RWPE1 (cell line): Measurements from ENCODE around the gene ATG7.

Experiments used
- CTCF ChIA-PET: fragments of 350-600 bp; sonication (Branson Sonifier 250); formaldehyde crosslinking; extraction: SDS; loops from one replicate; lab custom pipeline; 2021; lab: Yijun Ruan, JAX
- POLR2A ChIA-PET: fragments of 400-600 bp; formaldehyde crosslinking; extraction: SDS; loops from one replicate; lab custom pipeline; 2020; ENCODE audit warnings: antibody characterized with exemption; ENCODE audit not compliant: low non-redundant PET; lab: Yijun Ruan, JAX
- DNase-seq: peaks from one replicate; pipeline ENCODE4 v3.0.0; 2012; ENCODE audit warnings: low spot score
- H3K27ac ChIP-seq: fragments of 450-650 bp; 2 replicates; pipeline ENCODE4 v1.5.1; 2017
- CTCF ChIP-seq: fragments of 450-650 bp; conservative IDR thresholded peaks from 2 replicates; pipeline ENCODE4 v1.5.1; 2017; ENCODE audit warnings: low read depth, mild to moderate bottlenecking

ATG7 gene

GRCh38 chr3:11447584-11448200 is 175.5 kb downstream of the ATG7 start:
- ChIA-PET POLR2A (no interaction called here), CTCF (no interaction called here)
- DNase-seq: no peak
- no peak overlapping the region for H3K27ac ChIP-seq
- TF ChIP-seq CTCF: no peak

GRCh38 chr3:11450015-11450414 is 177.8 kb downstream of the ATG7 start:
- no peak for TF ChIP-seq CTCF
- no peak for DNase-seq
- H3K27ac ChIP-seq: no peak overlapping the region
- CTCF ChIA-PET: no interaction called here
- POLR2A ChIA-PET: no interaction called here

GRCh38 chr3:11452312-11452711 is 180.1 kb downstream of the ATG7 start:
- H3K27ac ChIP-seq: no peak overlapping the region
- TF ChIP-seq CTCF: no peak
- ChIA-PET POLR2A (no interaction called here), CTCF (no interaction called here)
- no peak for DNase-seq

GRCh38 chr3:11452885-11453847 is 181.0 kb downstream of the ATG7 start:
- POLR2A ChIA-PET: no interaction called here
- no peak overlapping the region for H3K27ac ChIP-seq
- CTCF ChIA-PET: no interaction called here
- no peak for TF ChIP-seq CTCF
- no peak for DNase-seq

- no peak for TF ChIP-seq CTCF
- POLR2A ChIA-PET: no interaction called here
- CTCF ChIA-PET: no interaction called here
- no peak overlapping the region for H3K27ac ChIP-seq
- DNase-seq: no peak
Measured at GRCh38 chr3:11455956-11456355, 183.8 kb downstream of the ATG7 start.

GRCh38 chr3:11457135-11457534 is 184.9 kb downstream of the ATG7 start:
- ChIA-PET POLR2A (no interaction called here), CTCF (no interaction called here)
- H3K27ac ChIP-seq: no peak overlapping the region
- TF ChIP-seq CTCF: no peak
- DNase-seq: no peak
